IPS-11a (cell line): ENCODE data around the gene GPRC5B.

Experiments
- H3K4me3 ChIP-seq: one replicate; pipeline ENCODE4 v1.5.1; 2013; ENCODE audit warnings: low read depth, low read length, control low read depth

The GPRC5B gene

GRCh38 chr16:19884611-19885450 is at the start of gene GPRC5B:
GPRC5B (minus strand) TSS chr16:19884848; CDS start chr16:19872845, 12,003 bp downstream.
- H3K4me3 ChIP-seq = peak within 1 kb of the TSS; percentile 80

GRCh38 chr16:19933740-19934139 is 49.1 kb upstream of the GPRC5B start:
- no peak overlapping the region for H3K4me3 ChIP-seq

- H3K4me3 ChIP-seq = no peak overlapping the region
Observed at GRCh38 chr16:19929062-19929511, 44.4 kb upstream of the GPRC5B start.

- no peak overlapping the region for H3K4me3 ChIP-seq
Observed at GRCh38 chr16:19928432-19928831, 43.8 kb upstream of the GPRC5B start.

- H3K4me3 ChIP-seq = no peak overlapping the region
Observed at GRCh38 chr16:19926449-19927390, 42.1 kb upstream of the GPRC5B start.

GRCh38 chr16:19923396-19923795 is 38.7 kb upstream of the GPRC5B start:
- H3K4me3 ChIP-seq = no peak overlapping the region

GRCh38 chr16:19919142-19919541 is 34.5 kb upstream of the GPRC5B start:
- no peak overlapping the region for H3K4me3 ChIP-seq

GRCh38 chr16:19916064-19916463 is 31.4 kb upstream of the GPRC5B start:
- no peak overlapping the region for H3K4me3 ChIP-seq

GRCh38 chr16:19914877-19915276 is 30.2 kb upstream of the GPRC5B start:
- no peak overlapping the region for H3K4me3 ChIP-seq

- no peak overlapping the region for H3K4me3 ChIP-seq
Observed at GRCh38 chr16:19913340-19913645, 28.6 kb upstream of the GPRC5B start.

- no peak overlapping the region for H3K4me3 ChIP-seq
Observed at GRCh38 chr16:19912455-19913339, 28.0 kb upstream of the GPRC5B start.

- H3K4me3 ChIP-seq = no peak overlapping the region
Observed at GRCh38 chr16:19911747-19912454, 27.3 kb upstream of the GPRC5B start.

- no peak overlapping the region for H3K4me3 ChIP-seq
Observed at GRCh38 chr16:19911204-19911603, 26.6 kb upstream of the GPRC5B start.

- no peak overlapping the region for H3K4me3 ChIP-seq
Observed at GRCh38 chr16:19909750-19910322, 25.2 kb upstream of the GPRC5B start.

GRCh38 chr16:19908921-19909320 is 24.3 kb upstream of the GPRC5B start:
- no peak overlapping the region for H3K4me3 ChIP-seq

GRCh38 chr16:19907161-19907992 is 22.7 kb upstream of the GPRC5B start:
- H3K4me3 ChIP-seq = no peak overlapping the region

- H3K4me3 ChIP-seq = no peak overlapping the region
Observed at GRCh38 chr16:19901164-19901563, 16.5 kb upstream of the GPRC5B start.

GRCh38 chr16:19899605-19899955 is 14.9 kb upstream of the GPRC5B start:
- no peak overlapping the region for H3K4me3 ChIP-seq
